ENCODE measurements around the gene CDHR3. TPM values are rescaled to one million over a fixed set of nuclear protein-coding genes. Genes with fewer than 3 reads are reported as not detected.

CDHR3 gene
- total RNA-seq, 2 experiments from 2014 or later = 0.42 to 2.8 TPM

DNA sequence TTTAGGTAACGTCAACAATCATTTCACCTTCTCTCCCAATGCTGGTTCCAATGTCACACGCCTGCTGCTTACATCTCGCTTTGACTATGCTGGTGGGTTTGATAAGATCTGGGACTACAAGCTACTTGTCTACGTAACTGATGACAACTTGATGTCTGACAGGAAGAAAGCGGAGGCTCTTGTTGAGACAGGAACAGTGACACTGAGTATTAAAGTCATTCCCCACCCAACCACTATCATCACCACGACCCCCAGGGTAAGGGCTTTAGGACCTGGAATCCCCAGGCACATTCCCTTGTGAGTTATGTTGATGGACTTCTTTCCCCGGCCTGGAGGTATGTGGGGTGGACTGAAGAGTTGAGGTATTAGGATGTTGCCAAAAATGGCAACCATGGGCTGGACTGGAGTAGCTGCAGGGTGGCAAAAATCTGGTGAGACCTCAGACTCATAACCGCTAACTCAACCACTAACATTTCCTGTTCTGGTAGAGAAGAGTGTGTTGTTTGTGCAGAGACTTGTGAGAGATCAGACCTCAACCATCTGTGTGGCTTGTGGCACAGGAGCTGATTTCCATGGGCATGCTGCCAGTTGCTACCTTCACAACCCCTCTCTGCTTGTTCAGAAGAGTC is 59.2 kb downstream of the CDHR3 start:
- Histone ChIP-seq H3K4me2 (ENCODE audit: low read length) (peak overlapping the region; percentile 58), H3K27ac (ENCODE audit: low read depth, low read length, poor library complexity, severe bottlenecking) (peak overlapping the region; percentile 77)
- POLR2A ChIA-PET = interaction anchor here (0.6 to 1.4 kb wide), 7 partner anchors 9 to 145 kb away, joined by 3 to 7 read pairs (median 4); no protein-coding TSS in a partner anchor

GRCh38 chr7:106023369-106024322 is 60.6 kb downstream of the CDHR3 start:
- intact Hi-C loops (cut with micrococcal nuclease; ENCODE audit: unreplicated experiment) = no loop called here
- no peaks in the 10 kb centered on the region for H3K79me2 ChIP-seq (ENCODE audit: insufficient read depth, low read depth, low read length)
- no peaks in the 10 kb centered on the region for H3K36me3 ChIP-seq (ENCODE audit: insufficient read depth, low read length)
- peak overlapping the region; percentile 16 for H3K4me3 ChIP-seq (ENCODE audit: low read depth, low read length, poor library complexity, severe bottlenecking)
- H3K4me2 ChIP-seq (ENCODE audit: low read length) = peak overlapping the region; percentile 58
- TF ChIP-seq EZH2phosphoT487 (IDR thresholded peaks at IDR 0.05; ENCODE audit: borderline replicate concordance, low read depth, low read length) (no peak), CTCF (conservative IDR thresholded peaks at IDR 0.05; ENCODE audit: low read length) (no peak)
- peak overlapping the region; percentile 48; the same call in 1 of the 2 replicates for H2AFZ ChIP-seq (ENCODE audit: low read length)
- POLR2A ChIA-PET = interaction anchor here (0.5 to 1.7 kb wide), 13 partner anchors 8 to 1087 kb away, joined by 3 to 6 read pairs (median 3); no protein-coding TSS in a partner anchor
- H4K20me1 ChIP-seq (ENCODE audit: insufficient read depth, low read length) = no peaks in the 10 kb centered on the region
- CTCF ChIA-PET (ENCODE audit: unreplicated experiment) = interaction anchor here (0.7 to 1.6 kb wide), 3 partner anchors 19 to 153 kb away, joined by 3 to 5 read pairs (median 4); no protein-coding TSS in a partner anchor
- H3K27ac ChIP-seq (ENCODE audit: low read depth, low read length, poor library complexity, severe bottlenecking) = peak overlapping the region; percentile 77
- H3K9me2 ChIP-seq (ENCODE audit: insufficient read depth, low read length) = no peaks in the 10 kb centered on the region
- DNase-seq (ENCODE audit: low spot score) = peak; percentile 79
- BruUV-seq (replicated peaks) = no TSS peak
- peaks cover 55% of the 10 kb centered on the region for H3K4me1 ChIP-seq (ENCODE audit: insufficient read depth, low read length, poor library complexity, severe bottlenecking)
- no peaks in the 10 kb centered on the region for H3K9me3 ChIP-seq (ENCODE audit: low read length)

More for the DNA sequence above, 59.2 kb downstream of the CDHR3 start:
- Histone ChIP-seq H3K36me3 (ENCODE audit: insufficient read depth, low read length) (no peaks in the 10 kb centered on the region), H2AFZ (ENCODE audit: low read length) (peak overlapping the region; percentile 48; the same call in 1 of the 2 replicates), H4K20me1 (ENCODE audit: insufficient read depth, low read length) (no peaks in the 10 kb centered on the region), H3K4me3 (ENCODE audit: low read depth, low read length, poor library complexity, severe bottlenecking) (peak overlapping the region; percentile 16), H3K9me2 (ENCODE audit: insufficient read depth, low read length) (no peaks in the 10 kb centered on the region), H3K9me3 (ENCODE audit: low read length) (no peaks in the 10 kb centered on the region), H3K4me1 (ENCODE audit: insufficient read depth, low read length, poor library complexity, severe bottlenecking) (peaks cover 55% of the 10 kb centered on the region), H3K79me2 (ENCODE audit: insufficient read depth, low read depth, low read length) (no peaks in the 10 kb centered on the region)
- CTCF ChIA-PET (ENCODE audit: unreplicated experiment) = interaction anchor here (0.6 to 1.6 kb wide), 3 partner anchors 28 to 154 kb away, joined by 3 to 5 read pairs (median 4); no protein-coding TSS in a partner anchor
- intact Hi-C loops (cut with micrococcal nuclease; ENCODE audit: unreplicated experiment) = no loop called here
- BruUV-seq (replicated peaks) = no TSS peak
- peak; percentile 81 for DNase-seq (ENCODE audit: low spot score)
- TF ChIP-seq EZH2phosphoT487 (IDR thresholded peaks at IDR 0.05; ENCODE audit: borderline replicate concordance, low read depth, low read length) = no peak
- no peak for TF ChIP-seq CTCF (conservative IDR thresholded peaks at IDR 0.05; ENCODE audit: low read length)

Measured in OCI-LY7 (cell line).